K562 (cell line): ENCODE results near the gene DYNLT5. TPM values are rescaled to one million over a fixed set of nuclear protein-coding genes. Genes with fewer than 3 reads are reported as not detected.

Source experiments
- BCL6 ChIP-seq: fragments of 250-450 bp; sonication (Bioruptor Pico); IDR thresholded peaks from 2 replicates; pipeline ENCODE4 v1.4.0; 2020
- FOSL1 ChIP-seq: fragments of 200-800 bp; sonication (Bioruptor generic); conservative IDR thresholded peaks from 2 replicates; pipeline ENCODE4 v1.6.1; 2016; ENCODE audit warnings: missing genetic modification characterization, missing compliant biosample characterization
- FOXA1 ChIP-seq: fragments of 450-650 bp; IDR thresholded peaks from 2 replicates; pipeline ENCODE4 v1.6.1; 2016; ENCODE audit warnings: mild to moderate bottlenecking, borderline replicate concordance
- HDAC8 ChIP-seq: fragments of 450-650 bp; IDR thresholded peaks from 2 replicates; pipeline ENCODE4 v1.6.1; 2016; ENCODE audit warnings: mild to moderate bottlenecking, missing genetic modification characterization, moderate library complexity, missing compliant biosample characterization
- MEIS2 ChIP-seq: fragments of 450-650 bp; IDR thresholded peaks from 2 replicates; pipeline ENCODE4 v1.6.1; 2014; ENCODE audit warnings: mild to moderate bottlenecking; ENCODE audit not compliant: partially characterized antibody
- SIN3A ChIP-seq, 2 experiments: fragments of 150-350 bp in 1 of 2; IDR thresholded peaks; 2 replicates each; pipeline ENCODE4 v1.6.1; 2011 to 2016; ENCODE audit warnings: borderline replicate concordance in 2 of 2, low read depth in 2 of 2, low read length in 2 of 2, mild to moderate bottlenecking in 2 of 2, moderate library complexity in 2 of 2; ENCODE audit not compliant: control insufficient read depth in 1 of 2
- SMARCB1 ChIP-seq: IDR thresholded peaks from 2 replicates; pipeline ENCODE4 v1.6.1; 2011; ENCODE audit warnings: improper control_type of control experiment, low read depth; ENCODE audit not compliant: insufficient read length
- TAF1 ChIP-seq: IDR thresholded peaks from 2 replicates; pipeline ENCODE4 v1.6.1; 2011; ENCODE audit warnings: mild to moderate bottlenecking, low read length, moderate library complexity; ENCODE audit not compliant: insufficient read depth, control insufficient read depth, severe bottlenecking; ENCODE audit errors: extremely low read depth
- XRCC4 ChIP-seq: IDR thresholded peaks from one replicate; pipeline ENCODE4 v1.6.1; 2011; ENCODE audit not compliant: insufficient read depth, insufficient read length; ENCODE audit errors: extremely low read depth
- ZC3H8 ChIP-seq: fragments of 450-650 bp; IDR thresholded peaks from 2 replicates; pipeline ENCODE4 v1.6.1; 2017
- ZEB2 ChIP-seq: fragments of 450-650 bp; IDR thresholded peaks from 2 replicates; pipeline ENCODE4 v1.6.1; 2016
- ZNF217 ChIP-seq: sonication (generic); formaldehyde crosslinking; IDR thresholded peaks from 2 replicates; pipeline ENCODE4 v1.8.0; 2022; ENCODE audit warnings: mild to moderate bottlenecking, missing genetic modification reagents
- ZNF23 ChIP-seq: fragments of 250-450 bp; sonication (Bioruptor Pico); IDR thresholded peaks from 2 replicates; pipeline ENCODE4 v1.4.0; 2020; ENCODE audit warnings: mild to moderate bottlenecking
- ZNF239 ChIP-seq: fragments of 250-450 bp; sonication (Bioruptor Pico); IDR thresholded peaks from 2 replicates; pipeline ENCODE4 v1.4.0; 2020; ENCODE audit warnings: mild to moderate bottlenecking
- ZNF324 ChIP-seq: fragments of 250-450 bp; sonication (Bioruptor Pico); IDR thresholded peaks from 2 replicates; pipeline ENCODE4 v1.4.0; 2020; ENCODE audit warnings: mild to moderate bottlenecking
- ZNF347 ChIP-seq: fragments of 450-650 bp; formaldehyde crosslinking; IDR thresholded peaks from 2 replicates; pipeline ENCODE4 v1.4.0; 2020; ENCODE audit warnings: low read depth, mild to moderate bottlenecking, moderate library complexity
- ZNF707 ChIP-seq: fragments of 250-450 bp; sonication (Bioruptor Pico); conservative IDR thresholded peaks from 2 replicates; pipeline ENCODE4 v1.8.0; 2022; ENCODE audit warnings: inconsistent platforms, mild to moderate bottlenecking, moderate library complexity
- ZNF764 ChIP-seq: fragments of 250-450 bp; sonication (Bioruptor Pico); IDR thresholded peaks from 2 replicates; pipeline ENCODE4 v1.4.0; 2020; ENCODE audit warnings: low read depth, mild to moderate bottlenecking, moderate library complexity
- polyA plus RNA-seq, 8 experiments: library from polyadenylated mRNA; depleted of rRNA in 4 of 8; stranded (reverse) in 5 of 8; unstranded in 3 of 8; fragments of >200 nt; fragmentation: Nextera tagmentation in 2 of 8; fragmentation: Illumina TruSeq in 1 of 8; extraction: Ambion mirVana in 2 of 8; extraction: Trizol in 1 of 8; gene quantifications; 2 replicates each; pipeline versions ENCODE4 v1.2.1 to v1.2.3, GENCODE V29; 2011 to 2014; ENCODE audit warnings: inconsistent platforms in 1 of 8, missing spikeins in 1 of 8
- total RNA-seq, 7 experiments: library from RNA; depleted of rRNA in 6 of 7; stranded (reverse); fragments of >200 nt in 6 of 7; fragmentation: Illumina TruSeq in 2 of 7; extraction: Trizol in 2 of 7; gene quantifications; 2 replicates each; pipeline versions ENCODE4 v1.2.1 to v1.2.3, GENCODE V29; 2011 to 2021; ENCODE audit warnings: low replicate concordance in 1 of 7
- TF ChIP-seq, protein P1 (sequence below): fragments of 200-800 bp; sonication (Bioruptor generic); IDR thresholded peaks from 2 replicates; pipeline ENCODE4 v1.6.1; 2017; ENCODE audit warnings: missing genetic modification characterization, missing compliant biosample characterization
- TF ChIP-seq, protein P2 (sequence below), 2 experiments: fragments of 450-650 bp in 1 of 2; sonication (generic) in 1 of 2; formaldehyde crosslinking in 1 of 2; IDR thresholded peaks; 2 replicates each; pipeline versions ENCODE4 v1.7.1 to v1.9.0; 2016 to 2022; ENCODE audit warnings: inconsistent platforms in 1 of 2, mild to moderate bottlenecking in 1 of 2, missing genetic modification reagents in 1 of 2

The DYNLT5 gene
- total and polyA plus RNA-seq, 9 of the 15 experiments (the other 6 are each of a cell fraction or from before 2014, with no cell fraction given) = not detected

DNA sequence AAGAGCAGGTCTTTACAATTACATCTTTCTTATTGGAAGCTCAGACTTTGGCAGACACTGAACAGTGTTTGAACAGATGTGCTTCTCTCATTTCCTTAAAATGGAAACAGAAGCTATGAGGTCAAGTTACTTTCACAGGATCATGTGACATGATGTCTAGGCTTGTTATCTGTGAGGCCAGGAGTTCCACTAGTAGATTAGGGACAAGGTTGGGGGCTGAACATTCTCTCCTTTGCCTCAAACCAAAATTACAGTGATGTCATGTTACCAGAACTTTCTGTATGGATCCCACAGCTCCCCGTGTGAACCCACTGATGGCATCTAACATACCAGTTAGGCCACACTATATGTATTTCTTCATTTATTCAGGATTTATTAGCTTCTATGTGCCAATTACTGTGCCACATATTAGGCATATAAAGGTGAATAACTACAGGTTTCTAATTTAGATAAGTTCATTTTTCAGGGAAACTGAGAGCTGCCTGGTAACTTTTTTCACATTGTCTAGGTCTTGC, 6.0 kb downstream of the DYNLT5 start (continued):
- no peak for TF ChIP-seq BCL6 (CRISPR knock-in tag)
- no peak for TF ChIP-seq FOXA1
- TF ChIP-seq, protein P1, sequence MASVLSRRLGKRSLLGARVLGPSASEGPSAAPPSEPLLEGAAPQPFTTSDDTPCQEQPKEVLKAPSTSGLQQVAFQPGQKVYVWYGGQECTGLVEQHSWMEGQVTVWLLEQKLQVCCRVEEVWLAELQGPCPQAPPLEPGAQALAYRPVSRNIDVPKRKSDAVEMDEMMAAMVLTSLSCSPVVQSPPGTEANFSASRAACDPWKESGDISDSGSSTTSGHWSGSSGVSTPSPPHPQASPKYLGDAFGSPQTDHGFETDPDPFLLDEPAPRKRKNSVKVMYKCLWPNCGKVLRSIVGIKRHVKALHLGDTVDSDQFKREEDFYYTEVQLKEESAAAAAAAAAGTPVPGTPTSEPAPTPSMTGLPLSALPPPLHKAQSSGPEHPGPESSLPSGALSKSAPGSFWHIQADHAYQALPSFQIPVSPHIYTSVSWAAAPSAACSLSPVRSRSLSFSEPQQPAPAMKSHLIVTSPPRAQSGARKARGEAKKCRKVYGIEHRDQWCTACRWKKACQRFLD (CRISPR knock-in tag) = peak; percentile 54; the same call in 1 of the 2 replicates
- no peak for TF ChIP-seq HDAC8 (tag)
- no peak for TF ChIP-seq SIN3A (IDR thresholded peaks at IDR 0.05; ENCODE audit: borderline replicate concordance in 2 of 2, control insufficient read depth in 1 of 2, low read depth in 2 of 2, low read length in 2 of 2)
- TF ChIP-seq ZNF707 (CRISPR knock-in tag) = no peak
- no peak for TF ChIP-seq XRCC4
- peak; percentile 48 for TF ChIP-seq MEIS2
- no peak for TF ChIP-seq ZNF347 (CRISPR knock-in tag)
- TF ChIP-seq ZEB2 = peak; percentile 55; the same call in 1 of the 2 replicates
- TF ChIP-seq TAF1 = no peak
- peak; percentile 54; the same call in 1 of the 2 replicates for TF ChIP-seq FOSL1
- TF ChIP-seq ZC3H8 = no peak
- no peak for TF ChIP-seq ZNF324 (CRISPR knock-in tag)
- TF ChIP-seq ZNF217 (CRISPR knock-in tag) = no peak
- TF ChIP-seq ZNF239 (CRISPR knock-in tag) = no peak
- TF ChIP-seq ZNF764 (CRISPR knock-in tag) = no peak
- TF ChIP-seq, protein P2, sequence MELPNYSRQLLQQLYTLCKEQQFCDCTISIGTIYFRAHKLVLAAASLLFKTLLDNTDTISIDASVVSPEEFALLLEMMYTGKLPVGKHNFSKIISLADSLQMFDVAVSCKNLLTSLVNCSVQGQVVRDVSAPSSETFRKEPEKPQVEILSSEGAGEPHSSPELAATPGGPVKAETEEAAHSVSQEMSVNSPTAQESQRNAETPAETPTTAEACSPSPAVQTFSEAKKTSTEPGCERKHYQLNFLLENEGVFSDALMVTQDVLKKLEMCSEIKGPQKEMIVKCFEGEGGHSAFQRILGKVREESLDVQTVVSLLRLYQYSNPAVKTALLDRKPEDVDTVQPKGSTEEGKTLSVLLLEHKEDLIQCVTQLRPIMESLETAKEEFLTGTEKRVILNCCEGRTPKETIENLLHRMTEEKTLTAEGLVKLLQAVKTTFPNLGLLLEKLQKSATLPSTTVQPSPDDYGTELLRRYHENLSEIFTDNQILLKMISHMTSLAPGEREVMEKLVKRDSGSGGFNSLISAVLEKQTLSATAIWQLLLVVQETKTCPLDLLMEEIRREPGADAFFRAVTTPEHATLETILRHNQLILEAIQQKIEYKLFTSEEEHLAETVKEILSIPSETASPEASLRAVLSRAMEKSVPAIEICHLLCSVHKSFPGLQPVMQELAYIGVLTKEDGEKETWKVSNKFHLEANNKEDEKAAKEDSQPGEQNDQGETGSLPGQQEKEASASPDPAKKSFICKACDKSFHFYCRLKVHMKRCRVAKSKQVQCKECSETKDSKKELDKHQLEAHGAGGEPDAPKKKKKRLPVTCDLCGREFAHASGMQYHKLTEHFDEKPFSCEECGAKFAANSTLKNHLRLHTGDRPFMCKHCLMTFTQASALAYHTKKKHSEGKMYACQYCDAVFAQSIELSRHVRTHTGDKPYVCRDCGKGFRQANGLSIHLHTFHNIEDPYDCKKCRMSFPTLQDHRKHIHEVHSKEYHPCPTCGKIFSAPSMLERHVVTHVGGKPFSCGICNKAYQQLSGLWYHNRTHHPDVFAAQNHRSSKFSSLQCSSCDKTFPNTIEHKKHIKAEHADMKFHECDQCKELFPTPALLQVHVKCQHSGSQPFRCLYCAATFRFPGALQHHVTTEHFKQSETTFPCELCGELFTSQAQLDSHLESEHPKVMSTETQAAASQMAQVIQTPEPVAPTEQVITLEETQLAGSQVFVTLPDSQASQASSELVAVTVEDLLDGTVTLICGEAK (IDR thresholded peaks at IDR 0.05) = no peak
- TF ChIP-seq, protein P2 (CRISPR knock-in tag; IDR thresholded peaks at IDR 0.05) = no peak
- TF ChIP-seq ZNF23 (CRISPR knock-in tag) = no peak; the same call in 1 of the 2 replicates
- TF ChIP-seq SMARCB1 = no peak
